Fibroblast of mammary gland (primary cell): ENCODE measurements around the gene HIRA.
"Not testable (repeated sequence)": the region's sequence is repeated elsewhere in the genome, so short reads cannot be mapped to it uniquely, and the experiment has no call there.

Experiments used
- DNase-seq: peaks from one replicate; pipeline ENCODE4 v3.0.0-alpha.2; 2010; ENCODE audit warnings: low read depth
- H3K4me3 ChIP-seq: 2 replicates; pipeline ENCODE4 v1.5.1; 2011; ENCODE audit warnings: low read depth, mild to moderate bottlenecking, low read length, moderate library complexity; ENCODE audit not compliant: control insufficient read depth
- CTCF ChIP-seq: conservative IDR thresholded peaks from 2 replicates; pipeline ENCODE4 v1.5.1; 2011; ENCODE audit warnings: low read depth, low read length, inconsistent platforms; ENCODE audit not compliant: control insufficient read depth, insufficient read depth

Gene HIRA

GRCh38 chr22:19450363-19451175, 19.0 kb upstream of the HIRA start:
- DNase-seq: no peak
- TF ChIP-seq CTCF: no peak
- no peak overlapping the region for H3K4me3 ChIP-seq

- no peak overlapping the region for H3K4me3 ChIP-seq
- no peak for DNase-seq
- TF ChIP-seq CTCF: no peak
These were observed 17.9 kb upstream of the HIRA start for GRCh38 chr22:19449422-19449767.

- DNase-seq: no peak
- no peak for TF ChIP-seq CTCF
- H3K4me3 ChIP-seq: no peak overlapping the region
These were observed 17.3 kb upstream of the HIRA start for GRCh38 chr22:19448739-19449421.

GRCh38 chr22:19448076-19448607, 16.6 kb upstream of the HIRA start:
- peak; percentile 93 for DNase-seq
- no peak for TF ChIP-seq CTCF
- H3K4me3 ChIP-seq: peak overlapping the region; percentile 73

GRCh38 chr22:19447330-19448075, 16.0 kb upstream of the HIRA start, which contains the start of gene C22orf39:
TSS of gene C22orf39 (minus strand) at chr22:19447711. CDS start at chr22:19447688, 23 bp downstream.
- peak; percentile 93 for DNase-seq
- no peak for TF ChIP-seq CTCF
- H3K4me3 ChIP-seq: peak within 1 kb of the TSS; percentile 73

- peak overlapping the region; percentile 73 for H3K4me3 ChIP-seq
- no peak for TF ChIP-seq CTCF
- peak; percentile 17 for DNase-seq
These were observed 15.2 kb upstream of the HIRA start for GRCh38 chr22:19446603-19447329.

GRCh38 chr22:19445279-19445982, 13.9 kb upstream of the HIRA start:
- DNase-seq, H3K4me3 ChIP-seq: not testable (repeated sequence)
